ENCODE data around the gene SH2D2A.

The SH2D2A gene

GRCh38 chr1:156801409-156802121 lies 15.1 kb downstream of the SH2D2A start:
- peak; percentile 2 for DNase-seq

- DNase-seq: peak; percentile 37
Measured at GRCh38 chr1:156797212-156797871, 19.3 kb downstream of the SH2D2A start.

GRCh38 chr1:156796340-156797097 lies 20.1 kb downstream of the SH2D2A start:
- DNase-seq: no peak

- no peak for DNase-seq
Measured at GRCh38 chr1:156795787-156796186, 20.9 kb downstream of the SH2D2A start.

GRCh38 chr1:156795374-156795733 lies 21.3 kb downstream of the SH2D2A start:
- no peak for DNase-seq

- no peak for DNase-seq
Measured at GRCh38 chr1:156794506-156795373, 21.9 kb downstream of the SH2D2A start.

GRCh38 chr1:156789621-156790318 lies 26.9 kb downstream of the SH2D2A start:
- DNase-seq: no peak

GRCh38 chr1:156788136-156788535 lies 28.5 kb downstream of the SH2D2A start:
- no peak for DNase-seq

GRCh38 chr1:156786640-156787039 lies 30.0 kb downstream of the SH2D2A start:
- no peak for DNase-seq

GRCh38 chr1:156785458-156785857 lies 31.2 kb downstream of the SH2D2A start:
- no peak for DNase-seq

GRCh38 chr1:156781585-156782186 lies 35.0 kb downstream of the SH2D2A start:
- no peak for DNase-seq

GRCh38 chr1:156777573-156777972 lies 39.1 kb downstream of the SH2D2A start:
- no peak for DNase-seq

- DNase-seq: no peak
Measured at GRCh38 chr1:156776942-156777341, 39.7 kb downstream of the SH2D2A start.

GRCh38 chr1:156775799-156776198 lies 40.8 kb downstream of the SH2D2A start:
- DNase-seq: no peak

- no peak for DNase-seq
Measured at GRCh38 chr1:156773607-156774006, 43.0 kb downstream of the SH2D2A start.

GRCh38 chr1:156772728-156773497 lies 43.7 kb downstream of the SH2D2A start:
- DNase-seq: no peak

GRCh38 chr1:156772222-156772621 lies 44.4 kb downstream of the SH2D2A start:
- no peak for DNase-seq

GRCh38 chr1:156768610-156769295 lies 47.9 kb downstream of the SH2D2A start:
- DNase-seq: no peak

GRCh38 chr1:156767879-156768604 lies 48.6 kb downstream of the SH2D2A start:
- DNase-seq: no peak

All from NCI-H2029 treated with DMSO at 0.1 percent for 48 hours (cell line).